GM19372 (cell line): Measurements from ENCODE around the gene NUBP2.
A peak's percentile ranks its signal among the peaks of the same experiment; 100 is the strongest.

Source experiments
- ATAC-seq: cut with Tn5 transposase; IDR thresholded peaks from one replicate; pipeline ENCODE4 v1.9.1; 2021; ENCODE audit warnings: mild to moderate bottlenecking, low read depth, moderate library complexity; ENCODE audit not compliant: unreplicated experiment

The NUBP2 gene

GRCh38 chr16:1771188-1771863 lies 11.4 kb upstream of the NUBP2 start, which contains the start of gene NME3:
NME3 (minus strand) TSS chr16:1771543; CDS start chr16:1771534, 9 bp downstream.
- peak; percentile 36 for ATAC-seq

GRCh38 chr16:1771864-1772361 lies 10.8 kb upstream of the NUBP2 start:
- ATAC-seq = no peak

GRCh38 chr16:1772362-1772907 lies 10.3 kb upstream of the NUBP2 start, which contains the start of gene EME2:
EME2 (plus strand) TSS chr16:1772810; CDS start chr16:1773228, 418 bp downstream.
- peak; percentile 14 for ATAC-seq

- peak; percentile 53 for ATAC-seq
Observed at GRCh38 chr16:1772908-1773702, 9.7 kb upstream of the NUBP2 start, which contains the start of gene MRPS34. MRPS34 (minus strand) TSS chr16:1773134; CDS start chr16:1773119, 15 bp downstream.

- ATAC-seq = no peak
Observed at GRCh38 chr16:1773703-1774447, 8.9 kb upstream of the NUBP2 start.

- no peak for ATAC-seq
Observed at GRCh38 chr16:1774448-1774780, 8.3 kb upstream of the NUBP2 start.

GRCh38 chr16:1775006-1775845 lies 7.5 kb upstream of the NUBP2 start:
- ATAC-seq = no peak

GRCh38 chr16:1775846-1776671 lies 6.7 kb upstream of the NUBP2 start:
- no peak for ATAC-seq

GRCh38 chr16:1776672-1776955 lies 6.1 kb upstream of the NUBP2 start:
- ATAC-seq = no peak

- ATAC-seq = no peak
Observed at GRCh38 chr16:1776991-1777374, 5.8 kb upstream of the NUBP2 start.

GRCh38 chr16:1777375-1778199 lies 5.2 kb upstream of the NUBP2 start:
- ATAC-seq = no peak

- ATAC-seq = no peak
Observed at GRCh38 chr16:1778200-1779179, 4.3 kb upstream of the NUBP2 start.

- no peak for ATAC-seq
Observed at GRCh38 chr16:1779234-1779701, 3.5 kb upstream of the NUBP2 start.

GRCh38 chr16:1779741-1780676 lies 2.8 kb upstream of the NUBP2 start:
- no peak for ATAC-seq

- ATAC-seq = no peak
Observed at GRCh38 chr16:1780677-1781072, 2.1 kb upstream of the NUBP2 start.

GRCh38 chr16:1781254-1781653 lies 1.5 kb upstream of the NUBP2 start:
- no peak for ATAC-seq
